Fibroblast of lung (primary cell): ENCODE measurements around the gene PHIP.

Source experiments
- CTCF ChIP-seq, 2 donors: IDR thresholded peaks in 1 of 2; conservative IDR thresholded peaks in 1 of 2; 1 replicate in 1 of 2; 2 replicates in 1 of 2; pipeline ENCODE4 v1.5.1; 2011 to 2012; ENCODE audit warnings: low read length in 2 of 2, control low read depth in 1 of 2, inconsistent platforms in 1 of 2, low read depth in 1 of 2, mild to moderate bottlenecking in 1 of 2
- EZH2 ChIP-seq: IDR thresholded peaks from 2 replicates; pipeline ENCODE4 v1.5.1; 2012; ENCODE audit warnings: low read length, control low read depth, mild to moderate bottlenecking; ENCODE audit errors: missing control alignments

- no peak for TF ChIP-seq CTCF (conservative IDR thresholded peaks at IDR 0.05 in 1 of 2, IDR thresholded peaks at IDR 0.05 in 1 of 2; ENCODE audit: low read depth in 1 of 2, low read length in 2 of 2)
- TF ChIP-seq EZH2: no peak
Measured at GRCh38 chr6:79030023-79030422, 48.0 kb downstream of the PHIP start.
